Panc1 (cell line): ENCODE data around the gene NELL2. TPM values are rescaled to one million over a fixed set of nuclear protein-coding genes. Genes with fewer than 3 reads are reported as not detected.

Experiments
- ATAC-seq: fragments of 200-7000 bp; cut with Tn5 transposase; 2 replicates; pipeline ENCODE4 v1.9.1; 2020; ENCODE audit warnings: mild to moderate bottlenecking, moderate library complexity
- BruUV-seq: library from RNA; stranded (reverse); fragments of 400-500 nt; replicated peaks from 2 replicates; lab custom pipeline; 2021; lab: Mats Ljungman, UMichigan
- CTCF ChIA-PET: fragments of 300-600 bp; sonication (Branson Sonifier 250); formaldehyde crosslinking; loops from one replicate; lab custom pipeline; 2022; ENCODE audit warnings: antibody characterized with exemption; lab: Charles Lee
- POLR2A ChIA-PET: fragments of 300-600 bp; sonication (Branson Sonifier 250); formaldehyde crosslinking; loops from one replicate; lab custom pipeline; 2022; ENCODE audit warnings: antibody characterized with exemption; lab: Charles Lee
- DNase-seq: peaks from one replicate; pipeline ENCODE4 v3.0.0-alpha.2; 2010; ENCODE audit warnings: low read depth, low spot score
- H3K27ac ChIP-seq: 2 replicates; pipeline ENCODE4 v1.5.1; 2011; ENCODE audit warnings: mild to moderate bottlenecking, low read length, inconsistent platforms
- H3K27me3 ChIP-seq: fragments of 200-500 bp; sonication (Bioruptor generic); 2 replicates; pipeline ENCODE4 v1.6.0; 2014; ENCODE audit warnings: low read length, inconsistent platforms; ENCODE audit not compliant: control insufficient read depth, insufficient read depth
- H3K36me3 ChIP-seq: fragments of 200-500 bp; sonication (Bioruptor generic); 2 replicates; pipeline ENCODE4 v1.5.1; 2014; ENCODE audit warnings: inconsistent platforms, mild to moderate bottlenecking, low read length, moderate library complexity; ENCODE audit not compliant: control insufficient read depth, insufficient read depth
- H3K4me1 ChIP-seq: 2 replicates; pipeline ENCODE4 v1.5.1; 2011; ENCODE audit warnings: inconsistent platforms, mild to moderate bottlenecking, low read length, moderate library complexity; ENCODE audit not compliant: control insufficient read depth, insufficient read depth
- H3K4me3 ChIP-seq, 2 experiments: 2 replicates each; pipeline ENCODE4 v1.5.1; 2011 to 2012; ENCODE audit warnings: low read depth in 2 of 2, low read length in 2 of 2, mild to moderate bottlenecking in 2 of 2, inconsistent platforms in 1 of 2, moderate library complexity in 1 of 2
- H3K9me3 ChIP-seq: fragments of 200-500 bp; sonication (Bioruptor generic); 2 replicates; pipeline ENCODE4 v1.5.1; 2014; ENCODE audit warnings: low read depth, mild to moderate bottlenecking, inconsistent platforms, low read length, moderate library complexity; ENCODE audit not compliant: control insufficient read depth, insufficient read depth
- POLR2AphosphoS5 ChIP-seq: IDR thresholded peaks from 2 replicates; pipeline ENCODE4 v1.6.1; 2012; ENCODE audit warnings: mild to moderate bottlenecking, low read depth, low read length, moderate library complexity
- SIN3A ChIP-seq: IDR thresholded peaks from 2 replicates; pipeline ENCODE4 v1.6.1; 2012; ENCODE audit warnings: low read depth, mild to moderate bottlenecking, low read length, moderate library complexity, borderline replicate concordance; ENCODE audit not compliant: insufficient read depth
- TCF7L2 ChIP-seq: IDR thresholded peaks from 2 replicates; pipeline ENCODE4 v1.6.1; 2011; ENCODE audit warnings: mild to moderate bottlenecking, low read depth, low read length, inconsistent platforms
- in situ Hi-C: cut with HindIII; loops from 2 replicates; pipeline ENCODE4 v1.10.0; 2016; ENCODE audit warnings: low sequenced_read_pairs, low pct_unique_long_range_greater_than_20kb
- intact Hi-C: fragments of 100-400 bp; cut with micrococcal nuclease; formaldehyde crosslinking; loops from one replicate; pipeline ENCODE4 v1.10.0; 2022; ENCODE audit not compliant: unreplicated experiment
- total RNA-seq: library from RNA; stranded (reverse); gene quantifications from one replicate; pipeline ENCODE4 v1.2.1, GENCODE V29; 2021; ENCODE audit not compliant: unreplicated experiment
- TF ChIP-seq, protein P1 (sequence below): fragments of 450-650 bp; IDR thresholded peaks from 2 replicates; pipeline ENCODE4 v1.5.1; 2017; ENCODE audit warnings: mild to moderate bottlenecking
- TF ChIP-seq, protein P2 (sequence below), 2 experiments: IDR thresholded peaks; 2 replicates each; pipeline ENCODE4 v1.6.1; 2011 to 2012; ENCODE audit warnings: low read depth in 2 of 2, control low read depth in 1 of 2, low read length in 1 of 2, mild to moderate bottlenecking in 1 of 2, moderate library complexity in 1 of 2; ENCODE audit not compliant: insufficient read depth in 1 of 2

The NELL2 gene
- total RNA-seq, 1 experiment from 2014 or later: 0.28 TPM

DNA sequence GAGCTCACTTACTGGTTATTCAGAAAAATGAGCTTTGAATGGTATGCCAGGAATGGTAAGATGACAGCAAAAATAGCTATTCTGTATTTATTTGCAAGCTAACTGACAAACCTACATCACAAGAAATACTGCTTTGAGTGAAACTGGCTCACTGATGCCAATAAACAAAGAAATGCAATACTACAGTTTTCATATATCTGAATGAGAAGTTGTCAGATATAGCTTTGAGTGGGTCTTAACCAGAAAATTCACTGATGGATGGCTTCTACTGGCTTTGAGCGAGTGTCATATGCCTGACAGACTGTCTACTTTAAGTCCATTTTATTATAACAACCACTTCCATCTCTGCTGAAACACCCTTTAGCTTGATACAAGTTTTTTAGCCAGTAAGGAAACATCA is 330.1 kb downstream of the NELL2 start:
- intact Hi-C loops (no loop called here), in situ Hi-C loops (no loop called here)
- ChIA-PET POLR2A (no interaction called here), CTCF (no interaction called here)
- H3K4me1 ChIP-seq: no peaks in the 10 kb centered on the region
- H3K27ac ChIP-seq: no peak overlapping the region
- BruUV-seq: no TSS peak
- H3K27me3 ChIP-seq: no peaks in the 10 kb centered on the region
- ATAC-seq (no peak), DNase-seq (no peak)
- H3K36me3 ChIP-seq: no peaks in the 10 kb centered on the region
- H3K4me3 ChIP-seq: no peak overlapping the region
- no peaks in the 10 kb centered on the region for H3K9me3 ChIP-seq
- TF ChIP-seq, protein P1, sequence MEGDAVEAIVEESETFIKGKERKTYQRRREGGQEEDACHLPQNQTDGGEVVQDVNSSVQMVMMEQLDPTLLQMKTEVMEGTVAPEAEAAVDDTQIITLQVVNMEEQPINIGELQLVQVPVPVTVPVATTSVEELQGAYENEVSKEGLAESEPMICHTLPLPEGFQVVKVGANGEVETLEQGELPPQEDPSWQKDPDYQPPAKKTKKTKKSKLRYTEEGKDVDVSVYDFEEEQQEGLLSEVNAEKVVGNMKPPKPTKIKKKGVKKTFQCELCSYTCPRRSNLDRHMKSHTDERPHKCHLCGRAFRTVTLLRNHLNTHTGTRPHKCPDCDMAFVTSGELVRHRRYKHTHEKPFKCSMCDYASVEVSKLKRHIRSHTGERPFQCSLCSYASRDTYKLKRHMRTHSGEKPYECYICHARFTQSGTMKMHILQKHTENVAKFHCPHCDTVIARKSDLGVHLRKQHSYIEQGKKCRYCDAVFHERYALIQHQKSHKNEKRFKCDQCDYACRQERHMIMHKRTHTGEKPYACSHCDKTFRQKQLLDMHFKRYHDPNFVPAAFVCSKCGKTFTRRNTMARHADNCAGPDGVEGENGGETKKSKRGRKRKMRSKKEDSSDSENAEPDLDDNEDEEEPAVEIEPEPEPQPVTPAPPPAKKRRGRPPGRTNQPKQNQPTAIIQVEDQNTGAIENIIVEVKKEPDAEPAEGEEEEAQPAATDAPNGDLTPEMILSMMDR: no peak
- TF ChIP-seq, protein P2, sequence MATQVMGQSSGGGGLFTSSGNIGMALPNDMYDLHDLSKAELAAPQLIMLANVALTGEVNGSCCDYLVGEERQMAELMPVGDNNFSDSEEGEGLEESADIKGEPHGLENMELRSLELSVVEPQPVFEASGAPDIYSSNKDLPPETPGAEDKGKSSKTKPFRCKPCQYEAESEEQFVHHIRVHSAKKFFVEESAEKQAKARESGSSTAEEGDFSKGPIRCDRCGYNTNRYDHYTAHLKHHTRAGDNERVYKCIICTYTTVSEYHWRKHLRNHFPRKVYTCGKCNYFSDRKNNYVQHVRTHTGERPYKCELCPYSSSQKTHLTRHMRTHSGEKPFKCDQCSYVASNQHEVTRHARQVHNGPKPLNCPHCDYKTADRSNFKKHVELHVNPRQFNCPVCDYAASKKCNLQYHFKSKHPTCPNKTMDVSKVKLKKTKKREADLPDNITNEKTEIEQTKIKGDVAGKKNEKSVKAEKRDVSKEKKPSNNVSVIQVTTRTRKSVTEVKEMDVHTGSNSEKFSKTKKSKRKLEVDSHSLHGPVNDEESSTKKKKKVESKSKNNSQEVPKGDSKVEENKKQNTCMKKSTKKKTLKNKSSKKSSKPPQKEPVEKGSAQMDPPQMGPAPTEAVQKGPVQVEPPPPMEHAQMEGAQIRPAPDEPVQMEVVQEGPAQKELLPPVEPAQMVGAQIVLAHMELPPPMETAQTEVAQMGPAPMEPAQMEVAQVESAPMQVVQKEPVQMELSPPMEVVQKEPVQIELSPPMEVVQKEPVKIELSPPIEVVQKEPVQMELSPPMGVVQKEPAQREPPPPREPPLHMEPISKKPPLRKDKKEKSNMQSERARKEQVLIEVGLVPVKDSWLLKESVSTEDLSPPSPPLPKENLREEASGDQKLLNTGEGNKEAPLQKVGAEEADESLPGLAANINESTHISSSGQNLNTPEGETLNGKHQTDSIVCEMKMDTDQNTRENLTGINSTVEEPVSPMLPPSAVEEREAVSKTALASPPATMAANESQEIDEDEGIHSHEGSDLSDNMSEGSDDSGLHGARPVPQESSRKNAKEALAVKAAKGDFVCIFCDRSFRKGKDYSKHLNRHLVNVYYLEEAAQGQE (IDR thresholded peaks at IDR 0.05; ENCODE audit: insufficient read depth in 1 of 2, low read depth in 2 of 2, low read length in 1 of 2): no peak
- TF ChIP-seq POLR2AphosphoS5 (no peak), TCF7L2 (no peak), SIN3A (no peak)

DNA sequence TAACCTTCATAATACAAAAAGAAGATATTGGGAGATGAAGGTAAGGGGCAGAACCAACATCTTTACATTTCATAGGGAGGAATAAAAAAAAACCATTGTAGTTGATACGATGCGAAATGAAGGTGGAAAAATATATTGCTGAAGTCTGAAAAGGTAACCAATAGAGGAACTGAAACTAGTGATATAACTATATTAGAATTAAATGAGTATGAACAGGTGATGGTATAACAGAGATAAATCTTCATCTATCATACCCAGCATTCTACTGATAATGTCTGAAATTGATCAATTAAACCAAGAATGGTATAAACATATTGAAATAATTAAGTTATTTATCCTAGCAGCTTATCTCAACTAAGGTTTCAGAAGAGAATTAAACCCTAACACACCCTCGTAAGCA is 332.1 kb downstream of the NELL2 start:
- no peak for ATAC-seq
- in situ Hi-C loops: no loop called here
- POLR2A ChIA-PET: no interaction called here
- H3K9me3 ChIP-seq: no peaks in the 10 kb centered on the region
- TF ChIP-seq, protein P1: no peak
- no peak for TF ChIP-seq SIN3A
- no TSS peak for BruUV-seq
- no peaks in the 10 kb centered on the region for H3K4me1 ChIP-seq
- H3K27ac ChIP-seq: no peak overlapping the region
- H3K27me3 ChIP-seq: no peaks in the 10 kb centered on the region
- no peak overlapping the region for H3K4me3 ChIP-seq
- CTCF ChIA-PET: no interaction called here
- intact Hi-C loops: no loop called here
- DNase-seq: no peak
- H3K36me3 ChIP-seq: no peaks in the 10 kb centered on the region

DNA sequence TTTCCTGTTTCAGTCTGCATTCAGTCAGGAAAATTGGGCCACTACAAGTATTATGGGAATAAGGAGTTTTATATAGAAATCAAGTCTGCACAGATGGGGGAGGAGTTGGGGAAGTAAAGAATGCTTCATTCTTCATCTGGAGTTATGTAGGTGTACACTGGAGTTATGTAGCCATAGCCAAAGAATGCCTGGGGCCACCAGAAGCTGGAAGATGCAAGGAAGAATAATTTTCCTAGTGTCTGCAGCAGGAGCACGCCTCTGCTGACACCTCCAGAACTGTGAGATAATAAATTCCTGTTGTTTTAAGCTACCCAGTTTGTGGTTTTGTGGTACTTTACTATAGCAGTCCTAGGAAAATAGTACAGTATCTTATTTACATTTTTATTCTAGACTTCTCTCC is 333.4 kb downstream of the NELL2 start:
- intact Hi-C loops (no loop called here), in situ Hi-C loops (no loop called here)
- BruUV-seq: no TSS peak
- no peak overlapping the region for H3K4me3 ChIP-seq
- no peaks in the 10 kb centered on the region for H3K36me3 ChIP-seq
- ATAC-seq (no peak), DNase-seq (no peak)
- H3K4me1 ChIP-seq: no peaks in the 10 kb centered on the region
- H3K9me3 ChIP-seq: no peaks in the 10 kb centered on the region
- CTCF ChIA-PET: no interaction called here
- no peak overlapping the region for H3K27ac ChIP-seq
- POLR2A ChIA-PET: no interaction called here
- no peaks in the 10 kb centered on the region for H3K27me3 ChIP-seq
- no peak for TF ChIP-seq POLR2AphosphoS5
- no peak for TF ChIP-seq SIN3A
- TF ChIP-seq TCF7L2: no peak
- TF ChIP-seq, protein P1: no peak
- TF ChIP-seq, protein P2 (IDR thresholded peaks at IDR 0.05; ENCODE audit: insufficient read depth in 1 of 2, low read depth in 2 of 2, low read length in 1 of 2): no peak
